Activated T-cell treated with anti-CD3 and anti-CD28 coated beads for 1 hour (primary cell): ENCODE measurements around the gene DRC1.

Experiments
- DNase-seq: peaks from one replicate; pipeline ENCODE4 v3.0.0-alpha.2; 2020; ENCODE audit warnings: low read depth

DRC1 gene

GRCh38 chr2:26448651-26449050 is 46.9 kb downstream of the DRC1 start:
- DNase-seq, result no peak

- DNase-seq, result no peak
These were observed 47.7 kb downstream of the DRC1 start for GRCh38 chr2:26449278-26450030.

- DNase-seq, result no peak
These were observed 48.4 kb downstream of the DRC1 start for GRCh38 chr2:26450031-26450635.

GRCh38 chr2:26451700-26452099 is 50.0 kb downstream of the DRC1 start:
- no peak for DNase-seq

- DNase-seq, result no peak
These were observed 52.0 kb downstream of the DRC1 start for GRCh38 chr2:26453421-26454329.

GRCh38 chr2:26454561-26455001 is 52.9 kb downstream of the DRC1 start:
- no peak for DNase-seq

GRCh38 chr2:26455037-26455669 is 53.4 kb downstream of the DRC1 start:
- no peak for DNase-seq

GRCh38 chr2:26455670-26456439 is 54.1 kb downstream of the DRC1 start:
- DNase-seq, result no peak

GRCh38 chr2:26456440-26457250 is 54.9 kb downstream of the DRC1 start:
- DNase-seq, result no peak

- no peak for DNase-seq
These were observed 55.5 kb downstream of the DRC1 start for GRCh38 chr2:26457251-26457666.

GRCh38 chr2:26457695-26458364 is 56.1 kb downstream of the DRC1 start:
- no peak for DNase-seq

GRCh38 chr2:26458365-26459042 is 56.8 kb downstream of the DRC1 start:
- no peak for DNase-seq

GRCh38 chr2:26459991-26460612 is 58.4 kb downstream of the DRC1 start:
- no peak for DNase-seq

GRCh38 chr2:26460613-26461031 is 58.9 kb downstream of the DRC1 start:
- DNase-seq, result no peak

GRCh38 chr2:26461601-26462023 is 59.9 kb downstream of the DRC1 start:
- no peak for DNase-seq

- DNase-seq, result no peak
These were observed 60.4 kb downstream of the DRC1 start for GRCh38 chr2:26462100-26462499.

GRCh38 chr2:26462511-26463243 is 61.0 kb downstream of the DRC1 start:
- no peak for DNase-seq
